ENCODE measurements around the gene COL4A5. TPM values are rescaled to one million over a fixed set of nuclear protein-coding genes. Genes with fewer than 3 reads are reported as not detected.
A peak's percentile ranks its signal among the peaks of the same experiment; 100 is the strongest.
"Not testable (repeated sequence)": the region's sequence is repeated elsewhere in the genome, so short reads cannot be mapped to it uniquely, and the experiment has no call there.

Gene COL4A5
- total RNA-seq, result 10 to 100 TPM; 39.8 to 53.5 TPM

DNA sequence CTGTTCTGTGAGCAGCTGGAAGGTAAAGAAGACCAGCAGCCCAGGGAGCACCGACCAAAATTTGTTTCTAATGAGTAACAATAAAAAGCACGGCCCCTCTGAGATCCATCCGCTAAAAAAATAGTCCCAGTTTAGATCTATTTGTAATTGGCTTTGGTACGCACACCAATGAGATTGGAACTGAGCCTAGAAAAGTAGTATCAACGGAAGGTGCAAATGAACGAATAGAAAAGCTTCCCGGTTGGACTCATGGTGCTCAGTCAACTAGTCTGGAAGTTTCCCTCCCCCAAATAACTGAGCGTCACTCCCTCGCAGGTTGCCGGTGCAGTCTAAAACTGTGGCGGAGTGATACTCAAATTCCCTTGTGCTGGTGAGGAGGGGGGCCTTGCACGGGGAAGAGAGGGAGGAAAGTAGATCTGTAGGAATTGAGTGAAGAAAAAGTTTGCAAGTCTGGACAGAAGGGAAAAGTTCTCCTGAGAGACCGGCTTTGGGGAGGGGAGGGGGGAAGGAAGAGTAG is at the start of gene COL4A5:
COL4A5 (plus strand) TSS at position 413 of the 517 bp plus-strand sequence. CDS start 288 bp downstream, outside the sequence.
- Histone ChIP-seq H3K27me3 (replicated peaks; ENCODE audit: insufficient read depth) (no peaks in the 10 kb centered on the region), H3K27ac (peak within 1 kb of the TSS; percentile 61 to 65), H3K36me3 (no peaks in the 10 kb centered on the region), H3K4me3 (peak within 1 kb of the TSS; percentile 78), H3K4me1 (ENCODE audit: control insufficient read depth in 1 of 2, low read depth in 2 of 2) (no peaks in the 10 kb centered on the region), H3K9me3 (no peaks in the 10 kb centered on the region)
- TF ChIP-seq, protein P1, sequence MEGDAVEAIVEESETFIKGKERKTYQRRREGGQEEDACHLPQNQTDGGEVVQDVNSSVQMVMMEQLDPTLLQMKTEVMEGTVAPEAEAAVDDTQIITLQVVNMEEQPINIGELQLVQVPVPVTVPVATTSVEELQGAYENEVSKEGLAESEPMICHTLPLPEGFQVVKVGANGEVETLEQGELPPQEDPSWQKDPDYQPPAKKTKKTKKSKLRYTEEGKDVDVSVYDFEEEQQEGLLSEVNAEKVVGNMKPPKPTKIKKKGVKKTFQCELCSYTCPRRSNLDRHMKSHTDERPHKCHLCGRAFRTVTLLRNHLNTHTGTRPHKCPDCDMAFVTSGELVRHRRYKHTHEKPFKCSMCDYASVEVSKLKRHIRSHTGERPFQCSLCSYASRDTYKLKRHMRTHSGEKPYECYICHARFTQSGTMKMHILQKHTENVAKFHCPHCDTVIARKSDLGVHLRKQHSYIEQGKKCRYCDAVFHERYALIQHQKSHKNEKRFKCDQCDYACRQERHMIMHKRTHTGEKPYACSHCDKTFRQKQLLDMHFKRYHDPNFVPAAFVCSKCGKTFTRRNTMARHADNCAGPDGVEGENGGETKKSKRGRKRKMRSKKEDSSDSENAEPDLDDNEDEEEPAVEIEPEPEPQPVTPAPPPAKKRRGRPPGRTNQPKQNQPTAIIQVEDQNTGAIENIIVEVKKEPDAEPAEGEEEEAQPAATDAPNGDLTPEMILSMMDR (IDR thresholded peaks at IDR 0.05), result no peak
- ATAC-seq (ENCODE audit: insufficient number of reproducible peaks, low FRiP score, low read depth), result peak; percentile 73
- no peak for DNase-seq (ENCODE audit: low spot score)

DNA sequence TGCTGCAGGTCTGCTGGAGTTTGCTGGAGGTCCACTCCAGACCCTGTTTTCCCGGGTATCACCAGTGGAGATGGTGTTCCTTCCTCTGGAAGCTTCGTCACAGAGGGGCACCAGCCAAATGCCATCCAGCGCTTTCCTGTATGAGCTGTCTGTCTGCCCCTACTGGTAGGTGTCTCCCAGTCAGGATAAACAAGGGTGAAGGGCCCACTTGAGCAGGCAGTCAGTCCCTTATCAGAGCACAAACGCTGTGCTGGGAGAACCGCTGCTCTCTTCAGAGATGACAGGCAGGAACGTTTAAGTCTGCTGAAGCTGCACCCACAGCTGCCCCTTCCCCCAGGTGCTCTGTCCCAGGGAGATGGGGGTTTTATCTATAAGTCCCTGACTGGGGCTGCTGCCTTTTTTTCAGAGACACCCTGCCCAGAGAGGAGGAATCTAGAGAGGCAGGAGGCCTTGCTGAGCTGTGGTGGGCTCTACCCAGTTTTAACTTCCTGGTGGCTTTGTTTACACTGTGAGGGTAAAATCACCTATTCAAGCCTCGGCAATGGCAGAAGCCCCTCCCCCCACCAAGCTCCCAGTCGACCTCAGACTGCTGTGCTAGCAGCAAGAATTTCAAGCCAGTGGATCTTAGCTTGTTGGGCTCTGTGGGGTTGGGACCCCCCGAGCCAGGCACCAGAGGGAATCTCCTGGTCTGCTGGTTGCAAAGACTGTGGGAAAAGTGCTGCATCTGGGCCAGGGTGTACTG is 48.5 kb upstream of the COL4A5 start:
- not testable (repeated sequence) for H3K4me3 ChIP-seq; DNase-seq (ENCODE audit: low spot score); H3K36me3 ChIP-seq; H3K27me3 ChIP-seq (replicated peaks; ENCODE audit: insufficient read depth); H3K9me3 ChIP-seq; H3K27ac ChIP-seq; ATAC-seq (ENCODE audit: insufficient number of reproducible peaks, low FRiP score, low read depth); H3K4me1 ChIP-seq (ENCODE audit: control insufficient read depth in 1 of 2, low read depth in 2 of 2)

DNA sequence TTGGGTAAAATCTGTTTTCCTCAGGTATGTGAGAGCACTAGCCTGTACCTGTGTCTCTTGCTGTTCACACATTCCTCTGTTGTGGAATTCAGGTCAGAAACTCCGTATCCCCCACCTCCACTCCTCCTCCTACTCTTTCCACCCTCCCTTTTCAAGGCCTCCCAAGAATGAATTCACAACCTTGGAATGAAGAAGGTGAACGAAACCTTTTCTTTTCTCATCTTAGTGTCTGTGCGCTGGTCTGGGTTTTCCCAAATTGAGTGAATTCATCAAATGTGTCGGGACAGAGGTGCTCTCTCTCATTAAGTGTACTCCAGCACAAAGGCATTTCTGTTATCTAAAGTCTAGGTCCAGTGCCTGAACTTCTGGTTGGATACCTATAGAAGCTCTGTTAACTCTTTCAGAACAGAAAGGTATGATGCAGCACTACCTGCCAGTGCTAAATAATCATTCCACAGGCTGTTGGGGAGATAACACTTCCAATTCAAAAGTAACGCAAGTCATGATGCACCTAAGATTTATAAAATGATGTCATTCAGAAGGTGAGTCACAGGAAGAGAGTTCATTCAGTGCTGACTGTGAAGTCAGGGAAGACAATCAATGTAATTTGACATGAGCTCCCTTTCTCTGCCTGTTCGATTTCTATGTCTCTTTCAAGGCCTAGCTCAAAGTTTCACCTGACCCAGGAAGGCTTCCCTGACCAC is 43.3 kb upstream of the COL4A5 start:
- Histone ChIP-seq H3K36me3 (no peaks in the 10 kb centered on the region), H3K4me1 (ENCODE audit: control insufficient read depth in 1 of 2, low read depth in 2 of 2) (no peaks in the 10 kb centered on the region), H3K27ac (no peak overlapping the region), H3K9me3 (no peaks in the 10 kb centered on the region), H3K27me3 (replicated peaks; ENCODE audit: insufficient read depth) (no peaks in the 10 kb centered on the region), H3K4me3 (no peak overlapping the region)
- no peak for DNase-seq (ENCODE audit: low spot score)
- TF ChIP-seq, protein P1 (IDR thresholded peaks at IDR 0.05), result no peak
- ATAC-seq (ENCODE audit: insufficient number of reproducible peaks, low FRiP score, low read depth), result no peak

DNA sequence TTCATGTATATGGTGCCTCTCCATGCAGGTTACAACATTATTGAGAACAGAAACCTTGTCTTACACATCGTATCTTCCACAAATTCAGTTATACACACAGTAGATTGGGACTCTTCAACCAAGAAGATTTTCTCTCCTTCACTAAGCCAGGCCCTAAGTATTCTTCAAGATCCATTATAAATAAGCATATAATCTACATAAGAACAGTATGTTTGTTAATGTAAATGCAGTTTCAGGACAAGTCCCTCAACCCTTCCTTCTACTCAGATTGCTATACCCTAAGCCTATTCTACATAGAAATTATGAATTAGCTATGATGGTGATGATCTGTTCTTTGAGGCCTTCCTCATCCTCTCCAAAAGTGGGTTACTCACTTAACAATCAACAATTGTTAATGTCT is 42.7 kb upstream of the COL4A5 start:
- DNase-seq (ENCODE audit: low spot score), result no peak
- no peaks in the 10 kb centered on the region for H3K27me3 ChIP-seq (replicated peaks; ENCODE audit: insufficient read depth)
- no peaks in the 10 kb centered on the region for H3K9me3 ChIP-seq

DNA sequence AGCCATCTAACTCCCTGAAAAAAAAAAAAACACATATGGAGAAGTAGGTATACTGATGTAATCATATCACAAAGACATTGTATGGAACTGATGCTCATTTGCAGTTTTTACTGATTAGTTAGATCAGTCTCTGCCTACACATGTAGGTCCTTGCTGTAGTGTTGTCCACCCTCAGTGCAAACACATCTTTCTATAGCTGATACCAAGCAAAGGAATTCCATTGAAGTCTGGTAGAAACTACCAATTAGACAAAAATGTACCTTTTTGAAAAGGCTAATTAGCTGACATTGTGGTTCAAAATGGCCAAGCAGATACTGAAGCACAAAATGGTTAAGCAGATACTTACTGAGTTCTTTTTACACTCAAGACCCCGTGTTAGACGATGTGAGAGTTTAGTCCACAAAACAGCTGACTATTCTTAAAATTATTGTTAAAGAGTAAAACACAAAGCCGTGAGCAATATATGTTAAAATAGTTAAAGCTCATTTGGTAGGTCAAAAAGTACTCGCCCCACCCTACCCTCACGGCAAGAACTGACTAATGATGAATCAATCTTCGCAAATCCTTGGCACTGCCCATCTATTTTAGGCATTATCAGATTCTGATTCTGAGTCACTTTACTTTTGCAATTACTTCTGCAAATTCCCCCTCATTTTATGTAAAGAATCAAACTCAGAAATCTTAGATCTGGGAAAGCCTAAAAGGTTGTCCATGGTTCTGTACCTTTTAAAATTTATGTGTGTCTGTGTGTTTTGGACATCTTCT is 41.8 kb upstream of the COL4A5 start:
- TF ChIP-seq, protein P1 (IDR thresholded peaks at IDR 0.05), result no peak
- DNase-seq (ENCODE audit: low spot score) (no peak), ATAC-seq (ENCODE audit: insufficient number of reproducible peaks, low FRiP score, low read depth) (no peak)
- H3K27me3 ChIP-seq (replicated peaks; ENCODE audit: insufficient read depth), result no peaks in the 10 kb centered on the region
- H3K4me1 ChIP-seq (ENCODE audit: control insufficient read depth in 1 of 2, low read depth in 2 of 2), result no peaks in the 10 kb centered on the region
- H3K4me3 ChIP-seq, result no peak overlapping the region
- H3K36me3 ChIP-seq, result no peaks in the 10 kb centered on the region
- H3K9me3 ChIP-seq, result no peaks in the 10 kb centered on the region
- no peak overlapping the region for H3K27ac ChIP-seq

More for the DNA sequence above, 42.7 kb upstream of the COL4A5 start:
- Histone ChIP-seq H3K36me3 (no peaks in the 10 kb centered on the region), H3K4me3 (no peak overlapping the region), H3K27ac (no peak overlapping the region), H3K4me1 (ENCODE audit: control insufficient read depth in 1 of 2, low read depth in 2 of 2) (no peaks in the 10 kb centered on the region)
- TF ChIP-seq, protein P1 (IDR thresholded peaks at IDR 0.05), result no peak
- ATAC-seq (ENCODE audit: insufficient number of reproducible peaks, low FRiP score, low read depth), result no peak

All from thoracic aorta (tissue), 2 donors.